Brain microvascular endothelial cell (primary cell): ENCODE measurements around the gene CREB5.

Experiments
- DNase-seq: peaks from one replicate; pipeline ENCODE4 v3.0.0-alpha.2; 2020
- H3K27ac ChIP-seq: fragments of 250-450 bp; sonication (Bioruptor Pico); 2 replicates; pipeline ENCODE4 v1.5.1; 2020; ENCODE audit warnings: mild to moderate bottlenecking, moderate library complexity
- H3K27me3 ChIP-seq: fragments of 250-450 bp; sonication (Bioruptor Pico); replicated peaks from 2 replicates; pipeline ENCODE4 v1.5.1; 2020; ENCODE audit warnings: mild to moderate bottlenecking
- H3K36me3 ChIP-seq: fragments of 250-450 bp; sonication (Bioruptor Pico); replicated peaks from 2 replicates; pipeline ENCODE4 v1.5.1; 2020; ENCODE audit warnings: mild to moderate bottlenecking
- H3K4me3 ChIP-seq: 2 replicates; pipeline ENCODE4 v1.5.1; 2011; ENCODE audit warnings: low read depth, mild to moderate bottlenecking, control low read depth, low read length, moderate library complexity
- CTCF ChIP-seq: IDR thresholded peaks from 2 replicates; pipeline ENCODE4 v1.5.1; 2011; ENCODE audit warnings: low read depth, mild to moderate bottlenecking, moderate library complexity, low read length, control low read depth, inconsistent platforms; ENCODE audit errors: missing control alignments
- in situ Hi-C: cut with HindIII; loops from 2 replicates; pipeline ENCODE4 v1.10.0; 2017; ENCODE audit warnings: low sequenced_read_pairs, low pct_ligation_motif_present

CREB5 gene

GRCh38 chr7:28509251-28510025 is 97.1 kb downstream of the CREB5 start:
- in situ Hi-C loops, result no loop called here
- H3K36me3 ChIP-seq, result no peaks in the 10 kb centered on the region
- H3K27me3 ChIP-seq, result no peaks in the 10 kb centered on the region
- H3K4me3 ChIP-seq, result no peak overlapping the region
- H3K27ac ChIP-seq, result no peak overlapping the region
- TF ChIP-seq CTCF, result no peak
- DNase-seq, result no peak

- H3K27me3 ChIP-seq, result no peaks in the 10 kb centered on the region
- in situ Hi-C loops, result no loop called here
Observed at GRCh38 chr7:28510026-28510369, 97.7 kb downstream of the CREB5 start.

GRCh38 chr7:28512668-28513440 is 100.5 kb downstream of the CREB5 start:
- in situ Hi-C loops, result no loop called here
- Histone ChIP-seq H3K36me3 (no peaks in the 10 kb centered on the region), H3K4me3 (no peak overlapping the region), H3K27me3 (no peaks in the 10 kb centered on the region), H3K27ac (no peak overlapping the region)
- no peak for DNase-seq
- TF ChIP-seq CTCF, result no peak

More at GRCh38 chr7:28510026-28510369, 97.7 kb downstream of the CREB5 start:
- DNase-seq, result no peak
- no peak overlapping the region for H3K27ac ChIP-seq
- TF ChIP-seq CTCF, result no peak
- H3K4me3 ChIP-seq, result no peak overlapping the region
- no peaks in the 10 kb centered on the region for H3K36me3 ChIP-seq

GRCh38 chr7:28516390-28517172 is 104.3 kb downstream of the CREB5 start:
- no peak overlapping the region for H3K27ac ChIP-seq
- in situ Hi-C loops, result no loop called here
- TF ChIP-seq CTCF, result no peak
- H3K4me3 ChIP-seq, result no peak overlapping the region
- no peaks in the 10 kb centered on the region for H3K36me3 ChIP-seq
- no peak for DNase-seq
- H3K27me3 ChIP-seq, result no peaks in the 10 kb centered on the region

GRCh38 chr7:28517206-28517605 is 104.9 kb downstream of the CREB5 start:
- in situ Hi-C loops, result no loop called here

More at GRCh38 chr7:28517206-28517605, 104.9 kb downstream of the CREB5 start:
- no peak for TF ChIP-seq CTCF
- Histone ChIP-seq H3K4me3 (no peak overlapping the region), H3K36me3 (no peaks in the 10 kb centered on the region), H3K27ac (no peak overlapping the region), H3K27me3 (no peaks in the 10 kb centered on the region)
- no peak for DNase-seq
